CD8-positive, alpha-beta memory T cell (primary cell): ENCODE results near the gene KRTAP9-2. TPM values are rescaled to one million over a fixed set of nuclear protein-coding genes. Genes with fewer than 3 reads are reported as not detected.
"Not testable (repeated sequence)": the region's sequence is repeated elsewhere in the genome, so short reads cannot be mapped to it uniquely, and the experiment has no call there.

Source experiments
- CTCF ChIA-PET: fragments of 350-600 bp; sonication (Branson Sonifier 250); formaldehyde crosslinking; loops from one replicate; lab custom pipeline; 2021; ENCODE audit warnings: antibody characterized with exemption; lab: Charles Lee
- POLR2A ChIA-PET: fragments of 350-600 bp; sonication (Branson Sonifier 250); formaldehyde crosslinking; loops from one replicate; lab custom pipeline; 2021; ENCODE audit warnings: antibody characterized with exemption; lab: Charles Lee
- DNase-seq, 5 donors: peaks; one replicate each; pipeline versions ENCODE4 v3.0.0 to v3.0.0-alpha.2; 2020 to 2022; ENCODE audit warnings: mixed read lengths in 1 of 5
- H3K27ac ChIP-seq: one replicate; pipeline ENCODE4 v1.7.0; 2013; ENCODE audit warnings: low read depth, mild to moderate bottlenecking, low read length, moderate library complexity
- H3K27me3 ChIP-seq: 2 replicates; pipeline ENCODE4 v1.7.0; 2013; ENCODE audit warnings: low read length, mild to moderate bottlenecking; ENCODE audit not compliant: insufficient read depth, poor library complexity, severe bottlenecking
- H3K36me3 ChIP-seq: 2 replicates; pipeline ENCODE4 v1.7.0; 2013; ENCODE audit warnings: mild to moderate bottlenecking, low read length, moderate library complexity; ENCODE audit not compliant: insufficient read depth
- H3K4me1 ChIP-seq: 2 replicates; pipeline ENCODE4 v1.7.0; 2013; ENCODE audit warnings: mild to moderate bottlenecking, low read length, moderate library complexity; ENCODE audit not compliant: insufficient read depth
- H3K4me3 ChIP-seq: 2 replicates; pipeline ENCODE4 v1.7.0; 2013; ENCODE audit warnings: mild to moderate bottlenecking, low read length
- H3K9me3 ChIP-seq: 2 replicates; pipeline ENCODE4 v1.7.0; 2013; ENCODE audit warnings: mild to moderate bottlenecking, low read length
- H3K27ac Mint-ChIP-seq, 8 donors: one replicate each; pipeline ENCODE4 v1.8.0; 2020 to 2021; ENCODE audit warnings: mixed read lengths in 8 of 8, mild to moderate bottlenecking in 6 of 8, inconsistent platforms in 3 of 8, moderate library complexity in 3 of 8
- H3K27me3 Mint-ChIP-seq, 2 donors: one replicate each; pipeline ENCODE4 v1.8.0; 2020 to 2021; ENCODE audit warnings: mixed read lengths in 2 of 2, mild to moderate bottlenecking in 1 of 2, moderate library complexity in 1 of 2
- H3K36me3 Mint-ChIP-seq, 3 donors: one replicate each; pipeline ENCODE4 v1.8.0; 2020 to 2021; ENCODE audit warnings: mixed read lengths in 3 of 3, inconsistent platforms in 1 of 3, mild to moderate bottlenecking in 1 of 3
- H3K4me1 Mint-ChIP-seq, 3 donors: one replicate each; pipeline ENCODE4 v1.8.0; 2020 to 2021; ENCODE audit warnings: mixed read lengths in 3 of 3, inconsistent platforms in 1 of 3, mild to moderate bottlenecking in 1 of 3
- H3K4me3 Mint-ChIP-seq, 7 donors: one replicate each; pipeline ENCODE4 v1.8.0; 2020 to 2021; ENCODE audit warnings: mixed read lengths in 7 of 7, mild to moderate bottlenecking in 6 of 7, moderate library complexity in 4 of 7, inconsistent platforms in 2 of 7
- H3K9me3 Mint-ChIP-seq, 5 donors: one replicate each; pipeline ENCODE4 v1.8.0; 2020 to 2022; ENCODE audit warnings: mixed read lengths in 5 of 5, mild to moderate bottlenecking in 3 of 5, moderate library complexity in 2 of 5, inconsistent platforms in 1 of 5
- polyA plus RNA-seq: library from polyadenylated mRNA; unstranded; fragments of 300-500 nt; fragmentation: Illumina TruSeq; gene quantifications from one replicate; pipeline ENCODE4 v1.2.3, GENCODE V29; 2021
- total RNA-seq, 2 experiments: library from RNA; stranded (reverse); gene quantifications; one replicate each; pipeline ENCODE4 v1.2.3, GENCODE V29; 2021

Gene KRTAP9-2, protein sequence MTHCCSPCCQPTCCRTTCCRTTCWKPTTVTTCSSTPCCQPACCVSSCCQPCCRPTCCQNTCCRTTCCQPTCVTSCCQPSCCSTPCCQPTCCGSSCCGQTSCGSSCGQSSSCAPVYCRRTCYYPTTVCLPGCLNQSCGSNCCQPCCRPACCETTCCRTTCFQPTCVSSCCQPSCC
- total RNA-seq (not detected), polyA plus RNA-seq (not detected)

DNA sequence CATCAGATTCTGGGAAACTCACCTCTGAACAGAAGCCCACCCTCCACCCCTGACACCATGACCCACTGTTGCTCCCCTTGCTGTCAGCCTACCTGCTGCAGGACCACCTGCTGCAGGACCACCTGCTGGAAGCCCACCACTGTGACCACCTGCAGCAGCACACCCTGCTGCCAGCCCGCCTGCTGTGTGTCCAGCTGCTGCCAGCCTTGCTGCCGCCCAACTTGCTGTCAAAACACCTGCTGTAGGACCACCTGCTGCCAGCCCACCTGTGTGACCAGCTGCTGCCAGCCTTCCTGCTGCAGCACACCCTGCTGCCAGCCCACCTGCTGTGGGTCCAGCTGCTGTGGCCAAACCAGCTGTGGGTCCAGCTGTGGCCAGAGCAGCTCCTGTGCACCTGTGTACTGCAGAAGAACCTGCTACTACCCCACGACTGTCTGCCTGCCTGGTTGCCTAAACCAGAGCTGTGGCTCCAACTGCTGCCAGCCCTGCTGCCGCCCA is at the start of gene KRTAP9-2:
TSS of gene KRTAP9-2 (plus strand) at position 51 of the 498 bp plus-strand sequence. CDS start at position 58, 7 bp downstream.
- H3K4me1 Mint-ChIP-seq, H3K4me3 Mint-ChIP-seq, H3K4me3 ChIP-seq, H3K9me3 Mint-ChIP-seq, H3K9me3 ChIP-seq, DNase-seq, H3K27ac Mint-ChIP-seq, H3K27me3 ChIP-seq, H3K27ac ChIP-seq, H3K36me3 ChIP-seq, H3K4me1 ChIP-seq, POLR2A ChIA-PET, CTCF ChIA-PET, H3K36me3 Mint-ChIP-seq: not testable (repeated sequence)
- H3K27me3 Mint-ChIP-seq: peaks cover 7 to 20% of the 10 kb centered on the region in 2 donors

- no peak overlapping the region for H3K27ac Mint-ChIP-seq
Observed at GRCh38 chr17:41176744-41177387, 49.6 kb upstream of the KRTAP9-2 start.

GRCh38 chr17:41177727-41178271 is 48.6 kb upstream of the KRTAP9-2 start, which contains the start of gene KRTAP4-2:
KRTAP4-2 (minus strand) TSS chr17:41178221; CDS start chr17:41178164, 57 bp downstream.
- Mint-ChIP-seq H3K9me3 (no peaks in the 10 kb centered on the region), H3K27me3 (peaks cover 6 to 16% of the 10 kb centered on the region in 2 donors), H3K4me1 (peaks cover 0 to 2% (median 0%) of the 10 kb centered on the region in 3 donors), H3K4me3 (no peak within 1 kb of the TSS), H3K36me3 (no peaks in the 10 kb centered on the region), H3K27ac (peak within 1 kb of the TSS in 2 of 8 donors; percentile 52 to 66)
- DNase-seq: no peak
- CTCF ChIA-PET: no interaction called here
- Histone ChIP-seq H3K4me1 (no peaks in the 10 kb centered on the region), H3K27me3 (no peaks in the 10 kb centered on the region), H3K27ac (peak within 1 kb of the TSS; percentile 9), H3K9me3 (no peaks in the 10 kb centered on the region), H3K4me3 (no peak within 1 kb of the TSS), H3K36me3 (no peaks in the 10 kb centered on the region)
- POLR2A ChIA-PET: no interaction called here

More at GRCh38 chr17:41176744-41177387, 49.6 kb upstream of the KRTAP9-2 start:
- Mint-ChIP-seq H3K36me3 (no peaks in the 10 kb centered on the region), H3K27me3 (peaks cover 8 to 17% of the 10 kb centered on the region in 2 donors), H3K9me3 (no peaks in the 10 kb centered on the region), H3K4me3 (no peak overlapping the region), H3K4me1 (peaks cover 0 to 4% (median 0%) of the 10 kb centered on the region in 3 donors)
- Histone ChIP-seq H3K4me3 (no peak overlapping the region), H3K27ac (no peak overlapping the region), H3K27me3 (no peaks in the 10 kb centered on the region), H3K4me1 (no peaks in the 10 kb centered on the region), H3K9me3 (no peaks in the 10 kb centered on the region), H3K36me3 (no peaks in the 10 kb centered on the region)
- CTCF ChIA-PET: no interaction called here
- no peak for DNase-seq
- POLR2A ChIA-PET: no interaction called here

- Mint-ChIP-seq H3K36me3 (no peaks in the 10 kb centered on the region), H3K27ac (no peak overlapping the region), H3K9me3 (no peaks in the 10 kb centered on the region), H3K27me3 (peaks cover 6 to 16% of the 10 kb centered on the region in 2 donors), H3K4me1 (peaks cover 0 to 1% (median 0%) of the 10 kb centered on the region in 3 donors), H3K4me3 (no peak overlapping the region)
- Histone ChIP-seq H3K27ac (peak overlapping the region; percentile 9), H3K36me3 (no peaks in the 10 kb centered on the region), H3K4me3 (no peak overlapping the region), H3K27me3 (no peaks in the 10 kb centered on the region), H3K4me1 (no peaks in the 10 kb centered on the region), H3K9me3 (no peaks in the 10 kb centered on the region)
- ChIA-PET POLR2A (no interaction called here), CTCF (no interaction called here)
- no peak for DNase-seq
Observed at GRCh38 chr17:41178341-41178740, 48.1 kb upstream of the KRTAP9-2 start.

DNA sequence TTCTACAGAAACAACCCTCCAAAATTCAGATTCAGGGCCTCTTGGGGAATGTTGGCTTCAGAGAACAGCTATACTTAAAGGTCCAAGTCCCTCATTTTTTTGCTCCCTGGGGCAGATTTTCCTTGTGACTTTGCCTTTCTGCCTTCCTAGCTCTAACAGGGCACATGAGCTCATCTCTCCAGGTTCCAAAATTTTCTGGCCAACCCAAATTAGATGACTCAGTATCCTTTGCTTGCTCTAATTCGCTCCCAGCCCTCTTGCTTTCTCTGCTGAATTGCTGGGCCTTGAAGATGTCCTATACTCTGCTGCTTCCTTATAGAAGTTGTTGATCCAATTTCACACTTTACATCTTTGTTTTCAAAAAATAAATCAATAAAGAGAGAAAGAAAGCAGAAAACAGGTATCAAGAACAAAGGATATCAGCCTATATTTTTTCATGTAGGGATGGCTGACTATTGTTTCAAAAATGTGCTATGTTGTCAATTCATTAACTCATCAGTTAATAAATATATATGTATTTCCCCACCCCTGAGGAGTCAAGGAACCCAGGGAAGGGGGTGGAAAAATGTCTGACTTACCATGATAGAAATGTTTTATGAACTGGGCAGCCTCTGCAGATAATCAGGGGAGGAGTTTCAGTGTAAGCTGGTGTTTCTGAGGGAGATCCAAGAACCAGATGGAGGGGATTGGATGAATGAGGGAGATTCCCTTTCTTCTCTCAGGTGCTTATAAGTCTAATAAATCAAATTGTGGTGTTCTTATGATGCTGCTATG is 47.4 kb upstream of the KRTAP9-2 start:
- CTCF ChIA-PET: no interaction called here
- Mint-ChIP-seq H3K4me1 (no peaks in the 10 kb centered on the region), H3K27ac (peak overlapping the region in 1 of 8 donors; percentile 66), H3K4me3 (no peak overlapping the region), H3K9me3 (no peaks in the 10 kb centered on the region), H3K36me3 (no peaks in the 10 kb centered on the region), H3K27me3 (peaks cover 7 to 17% of the 10 kb centered on the region in 2 donors)
- DNase-seq: no peak
- Histone ChIP-seq H3K27me3 (no peaks in the 10 kb centered on the region), H3K36me3 (no peaks in the 10 kb centered on the region), H3K9me3 (no peaks in the 10 kb centered on the region), H3K4me1 (no peaks in the 10 kb centered on the region), H3K4me3 (no peak overlapping the region), H3K27ac (no peak overlapping the region)
- POLR2A ChIA-PET: no interaction called here

DNA sequence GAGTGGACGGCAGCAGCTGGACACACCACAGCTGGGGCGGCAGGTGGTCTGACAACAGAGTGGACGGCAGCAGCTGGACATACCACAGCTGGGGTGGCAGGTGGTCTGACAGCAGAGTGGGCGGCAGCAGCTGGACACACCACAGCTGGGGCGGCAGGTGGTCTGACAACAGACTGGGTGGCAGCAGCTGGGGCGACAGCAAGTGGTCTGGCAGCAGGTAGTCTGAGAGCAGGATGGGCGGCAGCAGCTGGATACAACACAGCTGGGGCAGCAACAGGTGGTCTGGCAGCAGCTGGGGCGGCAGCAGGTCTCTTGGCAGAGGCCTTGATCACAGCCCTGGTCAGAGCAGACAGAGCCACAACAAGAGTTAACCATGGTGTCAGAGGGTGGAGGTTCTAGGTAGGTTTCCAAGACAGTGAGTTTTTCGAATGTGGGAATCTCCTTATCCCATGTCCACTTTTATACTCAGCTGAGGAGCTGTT is 41.9 kb upstream of the KRTAP9-2 start, which contains the start of gene KRTAP4-1:
TSS of gene KRTAP4-1 (minus strand) at position 432 of the 482 bp plus-strand sequence. CDS start at position 375, 57 bp downstream.
- DNase-seq: no peak
- no peaks in the 10 kb centered on the region for H3K36me3 Mint-ChIP-seq
- Histone ChIP-seq H3K9me3 (no peaks in the 10 kb centered on the region), H3K27ac (no peak within 1 kb of the TSS), H3K27me3 (no peaks in the 10 kb centered on the region), H3K4me3 (no peak within 1 kb of the TSS), H3K36me3 (no peaks in the 10 kb centered on the region), H3K4me1 (no peaks in the 10 kb centered on the region)
- no peak within 1 kb of the TSS for H3K4me3 Mint-ChIP-seq
- H3K9me3 Mint-ChIP-seq: no peaks in the 10 kb centered on the region
- CTCF ChIA-PET: interaction anchor here (0.8 kb wide), 1 partner anchor 9 kb away, joined by 3 read pairs; no protein-coding TSS in a partner anchor
- peak within 1 kb of the TSS in 1 of 8 donors; percentile 83 for H3K27ac Mint-ChIP-seq
- H3K27me3 Mint-ChIP-seq: peaks cover 16 to 48% of the 10 kb centered on the region in 2 donors
- POLR2A ChIA-PET: no interaction called here
- no peaks in the 10 kb centered on the region for H3K4me1 Mint-ChIP-seq

- no peaks in the 10 kb centered on the region for H3K9me3 Mint-ChIP-seq
Observed at GRCh38 chr17:41185001-41185400, 41.4 kb upstream of the KRTAP9-2 start.

More at GRCh38 chr17:41185001-41185400, 41.4 kb upstream of the KRTAP9-2 start:
- no peaks in the 10 kb centered on the region for H3K4me1 ChIP-seq
- CTCF ChIA-PET: interaction anchor here (0.8 kb wide), 1 partner anchor 9 kb away, joined by 3 read pairs; no protein-coding TSS in a partner anchor
- H3K27me3 Mint-ChIP-seq: peaks cover 16 to 50% of the 10 kb centered on the region in 2 donors
- H3K9me3 ChIP-seq: no peaks in the 10 kb centered on the region
- no peaks in the 10 kb centered on the region for H3K36me3 ChIP-seq
- H3K36me3 Mint-ChIP-seq: no peaks in the 10 kb centered on the region
- no peaks in the 10 kb centered on the region for H3K27me3 ChIP-seq
- H3K4me3 Mint-ChIP-seq: no peak overlapping the region
- POLR2A ChIA-PET: no interaction called here
- H3K4me1 Mint-ChIP-seq: no peaks in the 10 kb centered on the region
- DNase-seq: no peak
- no peak overlapping the region for H3K4me3 ChIP-seq
- H3K27ac ChIP-seq: no peak overlapping the region
- no peak overlapping the region for H3K27ac Mint-ChIP-seq
